Astrocyte (in vitro differentiated cells and primary cell): ENCODE results near the gene L1TD1. TPM values are rescaled to one million over a fixed set of nuclear protein-coding genes. Genes with fewer than 3 reads are reported as not detected.

ENCODE experiments used
- DNase-seq: peaks from one replicate; pipeline ENCODE4 v3.0.0-alpha.2; 2010; ENCODE audit warnings: low read depth
- FAIRE-seq: peaks from 2 replicates; lab custom pipeline; 2011; peaks lifted over from hg19 to GRCh38; lab: Jason Lieb, UNC
- H2AFZ ChIP-seq: 2 replicates; pipeline ENCODE4 v1.6.0; 2012; ENCODE audit warnings: low read depth, low read length, inconsistent platforms
- H3K27ac ChIP-seq: 2 replicates; pipeline ENCODE4 v1.5.1; 2011; ENCODE audit warnings: low read depth, low read length, inconsistent platforms
- H3K27me3 ChIP-seq: 2 replicates; pipeline ENCODE4 v1.6.0; 2011; ENCODE audit warnings: low read length, inconsistent platforms; ENCODE audit not compliant: insufficient read depth
- H3K36me3 ChIP-seq: 2 replicates; pipeline ENCODE4 v1.5.1; 2011; ENCODE audit warnings: low read length, inconsistent platforms; ENCODE audit not compliant: insufficient read depth
- H3K4me1 ChIP-seq: 2 replicates; pipeline ENCODE4 v1.5.1; 2011; ENCODE audit warnings: low read length, inconsistent platforms; ENCODE audit not compliant: insufficient read depth
- H3K4me2 ChIP-seq: 2 replicates; pipeline ENCODE4 v1.6.0; 2012; ENCODE audit warnings: low read length, inconsistent platforms
- H3K4me3 ChIP-seq: 2 replicates; pipeline ENCODE4 v1.5.1; 2011; ENCODE audit warnings: low read depth, mild to moderate bottlenecking, low read length, inconsistent platforms; ENCODE audit not compliant: insufficient read depth
- H3K79me2 ChIP-seq: 2 replicates; pipeline ENCODE4 v1.6.0; 2012; ENCODE audit warnings: mild to moderate bottlenecking, low read length, inconsistent platforms; ENCODE audit not compliant: insufficient read depth
- H3K9ac ChIP-seq: 2 replicates; pipeline ENCODE4 v1.6.0; 2012; ENCODE audit warnings: mild to moderate bottlenecking, low read length, inconsistent platforms
- H3K9me3 ChIP-seq: 2 replicates; pipeline ENCODE4 v1.5.1; 2012; ENCODE audit warnings: low read depth, mild to moderate bottlenecking, low read length, inconsistent platforms; ENCODE audit not compliant: insufficient read depth
- H4K20me1 ChIP-seq: 2 replicates; pipeline ENCODE4 v1.6.0; 2012; ENCODE audit warnings: low read length, inconsistent platforms; ENCODE audit not compliant: insufficient read depth
- H3K27ac Mint-ChIP-seq: one replicate; pipeline ENCODE4 v1.8.0; 2021; ENCODE audit warnings: mild to moderate bottlenecking, mixed read lengths; ENCODE audit not compliant: unreplicated experiment
- H3K27me3 Mint-ChIP-seq: one replicate; pipeline ENCODE4 v1.8.0; 2021; ENCODE audit warnings: low read depth, mixed read lengths; ENCODE audit not compliant: unreplicated experiment
- H3K36me3 Mint-ChIP-seq: one replicate; pipeline ENCODE4 v1.8.0; 2021; ENCODE audit warnings: low read depth, mixed read lengths; ENCODE audit not compliant: unreplicated experiment
- H3K4me1 Mint-ChIP-seq: one replicate; pipeline ENCODE4 v1.8.0; 2021; ENCODE audit warnings: low read depth, mixed read lengths; ENCODE audit not compliant: unreplicated experiment
- H3K4me3 Mint-ChIP-seq: one replicate; pipeline ENCODE4 v1.8.0; 2021; ENCODE audit warnings: mild to moderate bottlenecking, moderate library complexity, mixed read lengths; ENCODE audit not compliant: unreplicated experiment
- H3K9me3 Mint-ChIP-seq: one replicate; pipeline ENCODE4 v1.8.0; 2021; ENCODE audit warnings: mild to moderate bottlenecking, mixed read lengths; ENCODE audit not compliant: unreplicated experiment
- CTCF ChIP-seq: IDR thresholded peaks from 2 replicates; pipeline ENCODE4 v1.5.1; 2011; ENCODE audit warnings: low read depth, mild to moderate bottlenecking, inconsistent platforms, low read length, moderate library complexity; ENCODE audit not compliant: insufficient read depth
- EZH2 ChIP-seq: IDR thresholded peaks from 2 replicates; pipeline ENCODE4 v1.6.1; 2012; ENCODE audit warnings: mild to moderate bottlenecking, low read length, inconsistent platforms; ENCODE audit not compliant: insufficient read depth
- total RNA-seq: library from RNA; stranded (reverse); gene quantifications from 2 replicates; pipeline ENCODE4 v1.2.1, GENCODE V29; 2021

Gene L1TD1
- total RNA-seq, 1 donor from 2014 or later: 9.9 TPM

GRCh38 chr1:62229932-62230331 is 35.3 kb downstream of the L1TD1 start:
- Histone ChIP-seq H3K79me2 (no peaks in the 10 kb centered on the region), H3K27ac (no peak overlapping the region), H3K9me3 (no peaks in the 10 kb centered on the region), H3K9ac (no peak overlapping the region), H3K4me3 (no peak overlapping the region), H3K36me3 (no peaks in the 10 kb centered on the region), H3K4me1 (peaks cover 13% of the 10 kb centered on the region), H2AFZ (no peak overlapping the region), H4K20me1 (no peaks in the 10 kb centered on the region), H3K27me3 (no peaks in the 10 kb centered on the region), H3K4me2 (no peak overlapping the region)
- FAIRE-seq: no peak
- H3K36me3 Mint-ChIP-seq: peaks cover 2% of the 10 kb centered on the region
- peak overlapping the region; percentile 86 for H3K27ac Mint-ChIP-seq
- DNase-seq: no peak
- H3K4me3 Mint-ChIP-seq: no peak overlapping the region
- no peaks in the 10 kb centered on the region for H3K27me3 Mint-ChIP-seq
- H3K9me3 Mint-ChIP-seq: peaks cover 1% of the 10 kb centered on the region
- peaks cover 38% of the 10 kb centered on the region for H3K4me1 Mint-ChIP-seq
- TF ChIP-seq EZH2 (no peak), CTCF (no peak)

GRCh38 chr1:62230718-62231117 is 36.1 kb downstream of the L1TD1 start:
- DNase-seq: peak; percentile 96
- no peak overlapping the region for H3K4me3 ChIP-seq
- H3K4me1 ChIP-seq: peaks cover 13% of the 10 kb centered on the region
- H3K27ac ChIP-seq: peak overlapping the region; percentile 57
- H2AFZ ChIP-seq: peak overlapping the region; percentile 22
- H3K27me3 Mint-ChIP-seq: no peaks in the 10 kb centered on the region
- peaks cover 2% of the 10 kb centered on the region for H3K36me3 Mint-ChIP-seq
- H3K27ac Mint-ChIP-seq: peak overlapping the region; percentile 86
- TF ChIP-seq CTCF (no peak), EZH2 (no peak)
- no peak overlapping the region for H3K9ac ChIP-seq
- no peaks in the 10 kb centered on the region for H3K9me3 ChIP-seq
- H3K27me3 ChIP-seq: no peaks in the 10 kb centered on the region
- peak overlapping the region; percentile 30 for H3K4me2 ChIP-seq
- H4K20me1 ChIP-seq: no peaks in the 10 kb centered on the region
- H3K4me1 Mint-ChIP-seq: peaks cover 44% of the 10 kb centered on the region
- peaks cover 1% of the 10 kb centered on the region for H3K9me3 Mint-ChIP-seq
- H3K36me3 ChIP-seq: no peaks in the 10 kb centered on the region
- H3K4me3 Mint-ChIP-seq: peak overlapping the region; percentile 28
- no peaks in the 10 kb centered on the region for H3K79me2 ChIP-seq
- peak; percentile 91 for FAIRE-seq

- Histone ChIP-seq H3K27me3 (no peaks in the 10 kb centered on the region), H3K36me3 (no peaks in the 10 kb centered on the region), H3K4me1 (peaks cover 17% of the 10 kb centered on the region), H3K9me3 (no peaks in the 10 kb centered on the region), H3K4me3 (no peak overlapping the region), H4K20me1 (no peaks in the 10 kb centered on the region), H3K27ac (no peak overlapping the region), H2AFZ (no peak overlapping the region), H3K9ac (no peak overlapping the region), H3K79me2 (no peaks in the 10 kb centered on the region), H3K4me2 (no peak overlapping the region)
- Mint-ChIP-seq H3K27ac (no peak overlapping the region), H3K9me3 (peaks cover 1% of the 10 kb centered on the region), H3K36me3 (peaks cover 2% of the 10 kb centered on the region), H3K27me3 (no peaks in the 10 kb centered on the region), H3K4me3 (no peak overlapping the region), H3K4me1 (peaks cover 62% of the 10 kb centered on the region)
- no peak for FAIRE-seq
- TF ChIP-seq CTCF: no peak
- TF ChIP-seq EZH2: no peak
- no peak for DNase-seq
These were observed 38.2 kb downstream of the L1TD1 start for GRCh38 chr1:62232871-62233278.
